Upper lobe of left lung (tissue), 4 donors: ENCODE results near the gene MYO3B.
A peak's percentile ranks its signal among the peaks of the same experiment; 100 is the strongest.

ENCODE experiments used
- POLR2A ChIP-seq, 4 donors: fragments of 450-650 bp; IDR thresholded peaks; one replicate each; pipeline ENCODE4 v1.5.1; 2016 to 2017; ENCODE audit warnings: antibody characterized with exemption in 4 of 4, mild to moderate bottlenecking in 2 of 4
- TF ChIP-seq, protein P1 (sequence below), 6 experiments: fragments of 450-650 bp in 4 of 6; fragments of 200-600 bp in 2 of 6; sonication (generic) in 2 of 6; IDR thresholded peaks; one replicate each; pipeline ENCODE4 v1.5.1; 2016 to 2019; ENCODE audit warnings: antibody characterized with exemption in 6 of 6

DNA sequence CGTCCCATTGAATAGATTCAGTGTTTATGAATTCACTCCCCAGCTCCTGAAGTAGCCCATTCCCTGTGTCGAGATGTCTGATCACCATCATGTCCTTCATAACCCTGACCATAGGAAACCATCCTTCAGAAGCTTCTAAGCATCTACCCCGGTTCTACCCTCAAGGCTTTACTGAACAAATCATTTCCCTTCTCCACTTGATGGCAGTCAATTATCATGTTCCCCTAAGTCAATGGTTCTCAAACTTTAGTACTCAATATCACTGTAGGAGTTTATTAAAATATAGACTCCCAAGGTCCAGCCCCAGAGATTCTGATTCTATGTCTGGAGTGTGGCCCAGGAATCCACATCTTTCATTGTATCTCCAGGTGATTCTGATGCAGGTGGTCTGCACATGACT, 308.8 kb downstream of the MYO3B start:
- TF ChIP-seq, protein P1, sequence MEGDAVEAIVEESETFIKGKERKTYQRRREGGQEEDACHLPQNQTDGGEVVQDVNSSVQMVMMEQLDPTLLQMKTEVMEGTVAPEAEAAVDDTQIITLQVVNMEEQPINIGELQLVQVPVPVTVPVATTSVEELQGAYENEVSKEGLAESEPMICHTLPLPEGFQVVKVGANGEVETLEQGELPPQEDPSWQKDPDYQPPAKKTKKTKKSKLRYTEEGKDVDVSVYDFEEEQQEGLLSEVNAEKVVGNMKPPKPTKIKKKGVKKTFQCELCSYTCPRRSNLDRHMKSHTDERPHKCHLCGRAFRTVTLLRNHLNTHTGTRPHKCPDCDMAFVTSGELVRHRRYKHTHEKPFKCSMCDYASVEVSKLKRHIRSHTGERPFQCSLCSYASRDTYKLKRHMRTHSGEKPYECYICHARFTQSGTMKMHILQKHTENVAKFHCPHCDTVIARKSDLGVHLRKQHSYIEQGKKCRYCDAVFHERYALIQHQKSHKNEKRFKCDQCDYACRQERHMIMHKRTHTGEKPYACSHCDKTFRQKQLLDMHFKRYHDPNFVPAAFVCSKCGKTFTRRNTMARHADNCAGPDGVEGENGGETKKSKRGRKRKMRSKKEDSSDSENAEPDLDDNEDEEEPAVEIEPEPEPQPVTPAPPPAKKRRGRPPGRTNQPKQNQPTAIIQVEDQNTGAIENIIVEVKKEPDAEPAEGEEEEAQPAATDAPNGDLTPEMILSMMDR (IDR thresholded peaks at IDR 0.05) = peak in 1 of 6 experiments; percentile 17
- no peak for TF ChIP-seq POLR2A (IDR thresholded peaks at IDR 0.05)
